GM12878 (cell line): ENCODE data around the gene CCDC149. TPM values are rescaled to one million over a fixed set of nuclear protein-coding genes. Genes with fewer than 3 reads are reported as not detected.

Source experiments
- ATAC-seq: fragments of 200-7000 bp; cut with Tn5 transposase; 3 replicates; pipeline ENCODE4 v1.9.1; 2020; ENCODE audit warnings: mild to moderate bottlenecking, moderate library complexity
- BruUV-seq: library from RNA; stranded (reverse); fragments of 400-500 nt; replicated peaks from 2 replicates; lab custom pipeline; 2021; lab: Mats Ljungman, UMichigan
- CTCF ChIA-PET: fragments of 300-600 bp; sonication (Branson Sonifier 250); formaldehyde crosslinking; extraction: SDS; loops from one replicate; lab custom pipeline; 2021; ENCODE audit warnings: inconsistent platforms; lab: Yijun Ruan, JAX
- POLR2A ChIA-PET: fragments of 350-600 bp; formaldehyde crosslinking; extraction: SDS; loops from one replicate; lab custom pipeline; 2021; ENCODE audit warnings: inconsistent platforms; lab: Charles Lee
- RAD21 ChIA-PET: fragments of 300-600 bp; sonication (Branson Sonifier 250); formaldehyde crosslinking; loops from one replicate; lab custom pipeline; 2023; ENCODE audit warnings: antibody characterized with exemption; ENCODE audit not compliant: unreplicated experiment; lab: Charles Lee
- SMC1A ChIA-PET: fragments of 300-600 bp; sonication (Branson Sonifier 250); formaldehyde crosslinking; loops from one replicate; lab custom pipeline; 2023; ENCODE audit not compliant: unreplicated experiment, uncharacterized antibody; lab: Charles Lee
- DNase-seq: peaks from one replicate; pipeline ENCODE4 v3.0.0-alpha.2; 2011; ENCODE audit warnings: low read depth, low spot score
- FAIRE-seq: peaks from 3 replicates; lab custom pipeline; 2011; peaks lifted over from hg19 to GRCh38; lab: Jason Lieb, UNC
- H2AFZ ChIP-seq: 2 replicates; pipeline ENCODE4 v1.6.0; 2011; ENCODE audit warnings: low read depth, low read length, control low read depth; ENCODE audit not compliant: control insufficient read depth
- H3K27ac ChIP-seq: 2 replicates; pipeline ENCODE4 v1.5.1; 2011; ENCODE audit warnings: control low read depth; ENCODE audit not compliant: control insufficient read depth, insufficient read depth
- H3K27me3 ChIP-seq, 2 experiments: replicated peaks in 1 of 2; 2 replicates each; pipeline versions ENCODE4 v1.6.0 to v1.6.1; 2011; ENCODE audit warnings: low read length in 1 of 2; ENCODE audit not compliant: control insufficient read depth in 2 of 2, insufficient read depth in 2 of 2
- H3K36me3 ChIP-seq, 2 experiments: 2 replicates each; pipeline ENCODE4 v1.5.1; 2011; ENCODE audit warnings: low read length in 1 of 2; ENCODE audit not compliant: control insufficient read depth in 2 of 2, insufficient read depth in 2 of 2
- H3K4me1 ChIP-seq: 2 replicates; pipeline ENCODE4 v1.6.1; 2011; ENCODE audit warnings: mild to moderate bottlenecking, low read length, moderate library complexity, mixed read lengths; ENCODE audit not compliant: control insufficient read depth, insufficient read depth
- H3K4me2 ChIP-seq: 2 replicates; pipeline ENCODE4 v1.6.0; 2011; ENCODE audit warnings: control low read depth; ENCODE audit not compliant: control insufficient read depth, insufficient read depth
- H3K4me3 ChIP-seq: fragments of 200-600 bp; sonication (generic); 2 replicates; pipeline ENCODE4 v1.5.1; 2016
- H3K79me2 ChIP-seq: 2 replicates; pipeline ENCODE4 v1.6.0; 2011; ENCODE audit warnings: low read length; ENCODE audit not compliant: control insufficient read depth, insufficient read depth
- H3K9ac ChIP-seq: 2 replicates; pipeline ENCODE4 v1.8.0; 2011; ENCODE audit warnings: low read length, control low read depth, mixed read lengths; ENCODE audit not compliant: control insufficient read depth, insufficient read depth
- H3K9me3 ChIP-seq: replicated peaks from 3 replicates; pipeline ENCODE4 v1.5.1; 2011; ENCODE audit warnings: mild to moderate bottlenecking, low read length; ENCODE audit not compliant: control insufficient read depth, insufficient read depth
- H4K20me1 ChIP-seq: 2 replicates; pipeline ENCODE4 v1.6.0; 2011; ENCODE audit not compliant: control insufficient read depth, insufficient read depth
- BHLHE40 ChIP-seq, 2 experiments: fragments of 450-650 bp in 1 of 2; IDR thresholded peaks; 2 replicates each; pipeline ENCODE4 v1.6.1; 2011 to 2017; ENCODE audit warnings: low read depth in 2 of 2, borderline replicate concordance in 1 of 2, improper control_type of control experiment in 1 of 2, low read length in 1 of 2, mild to moderate bottlenecking in 1 of 2
- ESRRA ChIP-seq: IDR thresholded peaks from 2 replicates; pipeline ENCODE4 v1.6.1; 2012; ENCODE audit warnings: mild to moderate bottlenecking, low read length, improper control_type of control experiment
- IKZF2 ChIP-seq, 2 experiments: fragments of 450-650 bp; IDR thresholded peaks; 2 replicates each; pipeline ENCODE4 v1.6.1; 2017; ENCODE audit warnings: mild to moderate bottlenecking in 2 of 2, moderate library complexity in 2 of 2
- JUNB ChIP-seq: IDR thresholded peaks from 2 replicates; pipeline ENCODE4 v1.6.1; 2016; ENCODE audit warnings: antibody characterized with exemption, mild to moderate bottlenecking
- NR2C1 ChIP-seq: fragments of 450-650 bp; IDR thresholded peaks from 2 replicates; pipeline ENCODE4 v1.6.1; 2017; ENCODE audit warnings: antibody characterized with exemption, mild to moderate bottlenecking, moderate library complexity
- RBBP5 ChIP-seq: fragments of 200-600 bp; sonication (generic); conservative IDR thresholded peaks from 2 replicates; pipeline ENCODE4 v1.6.1; 2016
- SMAD5 ChIP-seq: IDR thresholded peaks from 2 replicates; pipeline ENCODE4 v1.6.1; 2016; ENCODE audit warnings: antibody characterized with exemption, low read depth
- STAT1 ChIP-seq: fragments of 450-650 bp; conservative IDR thresholded peaks from 2 replicates; pipeline ENCODE4 v1.6.1; 2014; ENCODE audit warnings: antibody characterized with exemption, mild to moderate bottlenecking
- TCF3 ChIP-seq: IDR thresholded peaks from 2 replicates; pipeline ENCODE4 v1.6.1; 2012; ENCODE audit warnings: low read depth, mild to moderate bottlenecking, low read length, borderline replicate concordance; ENCODE audit not compliant: insufficient read depth
- ZSCAN29 ChIP-seq: fragments of 450-650 bp; IDR thresholded peaks from 2 replicates; pipeline ENCODE4 v1.6.1; 2017; ENCODE audit warnings: mild to moderate bottlenecking, moderate library complexity
- WGBS: methylation state at CpG from one replicate; pipeline ENCODE4 v1.1.6; 2016; ENCODE audit warnings: low lambda C conversion rate; ENCODE audit not compliant: insufficient replicate concordance, insufficient coverage; ENCODE audit errors: missing lambda C conversion rate; 5-methylcytosine and 5-hydroxymethylcytosine counted together
- in situ Hi-C: fragments of 300-500 bp; cut with MboI; formaldehyde crosslinking; loops from 9 replicates; pipeline ENCODE4 v1.14.3; 2018; ENCODE audit warnings: mixed read lengths
- intact Hi-C: fragments of 100-400 bp; cut with micrococcal nuclease; formaldehyde crosslinking; loops from one replicate; pipeline ENCODE4 v1.14.2; 2022; ENCODE audit not compliant: unreplicated experiment
- polyA plus RNA-seq, 11 experiments: library from polyadenylated mRNA; depleted of rRNA in 4 of 11; unstranded in 6 of 11; stranded (reverse) in 5 of 11; fragments of >200 nt; fragmentation: Nextera tagmentation in 4 of 11; fragmentation: Illumina TruSeq in 1 of 11; extraction: Ambion mirVana in 4 of 11; extraction: Trizol in 1 of 11; gene quantifications; 1 replicate in 1 of 11; 2 replicates in 10 of 11; pipeline versions ENCODE4 v1.2.1 to v1.2.3, GENCODE V29; 2011 to 2016; ENCODE audit warnings: inconsistent platforms in 2 of 11, missing spikeins in 2 of 11, low read depth in 1 of 11
- total RNA-seq, 4 experiments: library from RNA; depleted of rRNA in 3 of 4; stranded (reverse); fragments of >200 nt in 3 of 4; fragmentation: Illumina TruSeq in 1 of 4; extraction: Trizol in 1 of 4; gene quantifications; 2 replicates each; pipeline versions ENCODE4 v1.2.1 to v1.2.3, GENCODE V29; 2013 to 2021
- TF ChIP-seq, protein P1 (sequence below): fragments of 450-650 bp; IDR thresholded peaks from 2 replicates; pipeline ENCODE4 v1.6.1; 2017; ENCODE audit warnings: mild to moderate bottlenecking, low read depth, inconsistent platforms; ENCODE audit not compliant: poor library complexity, severe bottlenecking
- TF ChIP-seq, protein P2 (sequence below): fragments of 450-650 bp; IDR thresholded peaks from 2 replicates; pipeline ENCODE4 v1.6.1; 2016; ENCODE audit warnings: mild to moderate bottlenecking

CCDC149 gene
- total and polyA plus RNA-seq, 10 of the 15 experiments (the other 5 are each of a cell fraction or from before 2014, with no cell fraction given) = 0.03 to 0.04 (median 0.04) TPM; not detected in 7

DNA sequence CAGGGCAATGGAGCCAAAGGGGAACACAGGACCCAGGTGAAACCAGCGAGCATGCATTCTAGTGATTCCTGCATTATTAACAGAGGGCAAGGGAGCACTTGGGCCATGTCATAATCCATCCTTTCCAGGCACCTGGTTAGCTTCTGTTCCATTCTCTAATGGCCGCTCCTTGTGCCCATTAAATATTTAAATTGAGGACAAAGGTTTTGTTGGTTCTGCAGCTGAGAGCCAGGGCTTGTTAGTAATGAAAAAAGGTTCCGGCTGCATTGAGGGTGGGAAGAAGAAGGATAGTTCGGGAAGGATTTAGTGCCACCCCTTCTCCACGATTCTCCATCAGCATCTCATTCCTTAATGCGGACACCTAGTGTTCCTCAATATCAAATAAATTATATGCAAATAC is 103.9 kb downstream of the CCDC149 start:
- Histone ChIP-seq H3K79me2 (no peaks in the 10 kb centered on the region), H3K4me3 (no peak overlapping the region), H3K36me3 (no peaks in the 10 kb centered on the region), H3K9ac (no peak overlapping the region), H3K27me3 (no peaks in the 10 kb centered on the region), H3K9me3 (no peaks in the 10 kb centered on the region), H2AFZ (no peak overlapping the region), H3K27ac (no peak overlapping the region), H4K20me1 (no peaks in the 10 kb centered on the region), H3K4me2 (no peak overlapping the region), H3K4me1 (no peaks in the 10 kb centered on the region)
- no peak for DNase-seq
- SMC1A ChIA-PET = interaction anchor here (0.7 kb wide), 1 partner anchor 19 kb away, joined by 3 read pairs; no protein-coding TSS in a partner anchor
- 45% methylated on average over 6 of the region's 6 CpGs for WGBS
- no TSS peak for BruUV-seq
- POLR2A ChIA-PET = no interaction called here
- intact Hi-C loops (no loop called here), in situ Hi-C loops (no loop called here)
- ATAC-seq = no peak
- RAD21 ChIA-PET = no interaction called here
- FAIRE-seq = no peak
- TF ChIP-seq, protein P1, sequence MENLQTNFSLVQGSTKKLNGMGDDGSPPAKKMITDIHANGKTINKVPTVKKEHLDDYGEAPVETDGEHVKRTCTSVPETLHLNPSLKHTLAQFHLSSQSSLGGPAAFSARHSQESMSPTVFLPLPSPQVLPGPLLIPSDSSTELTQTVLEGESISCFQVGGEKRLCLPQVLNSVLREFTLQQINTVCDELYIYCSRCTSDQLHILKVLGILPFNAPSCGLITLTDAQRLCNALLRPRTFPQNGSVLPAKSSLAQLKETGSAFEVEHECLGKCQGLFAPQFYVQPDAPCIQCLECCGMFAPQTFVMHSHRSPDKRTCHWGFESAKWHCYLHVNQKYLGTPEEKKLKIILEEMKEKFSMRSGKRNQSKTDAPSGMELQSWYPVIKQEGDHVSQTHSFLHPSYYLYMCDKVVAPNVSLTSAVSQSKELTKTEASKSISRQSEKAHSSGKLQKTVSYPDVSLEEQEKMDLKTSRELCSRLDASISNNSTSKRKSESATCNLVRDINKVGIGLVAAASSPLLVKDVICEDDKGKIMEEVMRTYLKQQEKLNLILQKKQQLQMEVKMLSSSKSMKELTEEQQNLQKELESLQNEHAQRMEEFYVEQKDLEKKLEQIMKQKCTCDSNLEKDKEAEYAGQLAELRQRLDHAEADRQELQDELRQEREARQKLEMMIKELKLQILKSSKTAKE = no peak
- no peak for TF ChIP-seq ZSCAN29
- TF ChIP-seq SMAD5 = no peak
- TF ChIP-seq TCF3 = no peak
- TF ChIP-seq BHLHE40 (IDR thresholded peaks at IDR 0.05; ENCODE audit: borderline replicate concordance in 1 of 2, low read depth in 2 of 2, low read length in 1 of 2) = no peak
- TF ChIP-seq IKZF2 (IDR thresholded peaks at IDR 0.05) = no peak
- TF ChIP-seq, protein P2, sequence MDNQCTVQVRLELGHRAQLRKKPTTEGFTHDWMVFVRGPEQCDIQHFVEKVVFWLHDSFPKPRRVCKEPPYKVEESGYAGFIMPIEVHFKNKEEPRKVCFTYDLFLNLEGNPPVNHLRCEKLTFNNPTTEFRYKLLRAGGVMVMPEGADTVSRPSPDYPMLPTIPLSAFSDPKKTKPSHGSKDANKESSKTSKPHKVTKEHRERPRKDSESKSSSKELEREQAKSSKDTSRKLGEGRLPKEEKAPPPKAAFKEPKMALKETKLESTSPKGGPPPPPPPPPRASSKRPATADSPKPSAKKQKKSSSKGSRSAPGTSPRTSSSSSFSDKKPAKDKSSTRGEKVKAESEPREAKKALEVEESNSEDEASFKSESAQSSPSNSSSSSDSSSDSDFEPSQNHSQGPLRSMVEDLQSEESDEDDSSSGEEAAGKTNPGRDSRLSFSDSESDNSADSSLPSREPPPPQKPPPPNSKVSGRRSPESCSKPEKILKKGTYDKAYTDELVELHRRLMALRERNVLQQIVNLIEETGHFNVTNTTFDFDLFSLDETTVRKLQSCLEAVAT = no peak
- no peak for TF ChIP-seq NR2C1
- no peak for TF ChIP-seq STAT1
- no peak for TF ChIP-seq JUNB
- no peak for TF ChIP-seq RBBP5
- TF ChIP-seq ESRRA = no peak
- CTCF ChIA-PET = interaction anchor here (0.6 kb wide), 1 partner anchor 14 kb away, joined by 3 read pairs; no protein-coding TSS in a partner anchor
